ENCODE results near the gene CLCN2.

Gene CLCN2

DNA sequence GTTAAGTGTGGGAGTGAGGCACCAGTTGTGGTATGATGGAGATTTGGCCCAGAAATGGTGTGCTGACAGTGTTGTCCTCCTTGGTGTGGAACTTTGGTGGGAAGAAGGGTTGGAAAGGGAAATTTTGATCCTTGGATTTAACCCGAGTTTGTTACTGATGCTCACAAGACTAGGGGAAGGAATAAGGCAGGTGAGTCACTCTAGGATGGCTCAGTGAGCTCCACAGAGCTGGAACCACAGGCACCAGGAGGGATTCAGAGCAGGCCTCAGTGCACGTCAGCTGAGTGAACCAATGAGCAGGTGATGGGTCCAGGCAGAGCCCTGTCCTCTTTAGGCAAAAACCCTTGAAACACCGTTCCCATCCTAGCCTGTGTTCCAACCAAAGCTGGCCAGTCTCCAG is 29.9 kb upstream of the CLCN2 start:
- Histone ChIP-seq H4K20me1 (ENCODE audit: insufficient read depth, low read length) (no peaks in the 10 kb centered on the region), H3K4me2 (ENCODE audit: low read length) (no peak overlapping the region), H3K9me3 (ENCODE audit: low read length) (no peaks in the 10 kb centered on the region), H3F3A (ENCODE audit: insufficient read depth, low read length) (no peaks in the 10 kb centered on the region), H3K27me3 (ENCODE audit: insufficient read depth, low read length) (0 out of 2 replicates have a peak, but pooled peaks cover 8% of the 10 kb centered on the region), H3K4me3 (ENCODE audit: low read depth, low read length, poor library complexity, severe bottlenecking) (no peak overlapping the region), H3K4me1 (ENCODE audit: insufficient read depth, low read length, severe bottlenecking) (no peaks in the 10 kb centered on the region), H3K36me3 (ENCODE audit: insufficient read depth, low read length) (no peaks in the 10 kb centered on the region), H3K9me2 (ENCODE audit: low read depth, low read length) (no peaks in the 10 kb centered on the region), H3K27ac (ENCODE audit: low read depth, low read length, poor library complexity, severe bottlenecking) (no peak overlapping the region), H3K9ac (ENCODE audit: low read length) (no peak overlapping the region), H2AFZ (ENCODE audit: low read length) (no peak overlapping the region), H3K79me2 (ENCODE audit: insufficient read depth, low read length) (no peaks in the 10 kb centered on the region)
- TF ChIP-seq, protein P1, sequence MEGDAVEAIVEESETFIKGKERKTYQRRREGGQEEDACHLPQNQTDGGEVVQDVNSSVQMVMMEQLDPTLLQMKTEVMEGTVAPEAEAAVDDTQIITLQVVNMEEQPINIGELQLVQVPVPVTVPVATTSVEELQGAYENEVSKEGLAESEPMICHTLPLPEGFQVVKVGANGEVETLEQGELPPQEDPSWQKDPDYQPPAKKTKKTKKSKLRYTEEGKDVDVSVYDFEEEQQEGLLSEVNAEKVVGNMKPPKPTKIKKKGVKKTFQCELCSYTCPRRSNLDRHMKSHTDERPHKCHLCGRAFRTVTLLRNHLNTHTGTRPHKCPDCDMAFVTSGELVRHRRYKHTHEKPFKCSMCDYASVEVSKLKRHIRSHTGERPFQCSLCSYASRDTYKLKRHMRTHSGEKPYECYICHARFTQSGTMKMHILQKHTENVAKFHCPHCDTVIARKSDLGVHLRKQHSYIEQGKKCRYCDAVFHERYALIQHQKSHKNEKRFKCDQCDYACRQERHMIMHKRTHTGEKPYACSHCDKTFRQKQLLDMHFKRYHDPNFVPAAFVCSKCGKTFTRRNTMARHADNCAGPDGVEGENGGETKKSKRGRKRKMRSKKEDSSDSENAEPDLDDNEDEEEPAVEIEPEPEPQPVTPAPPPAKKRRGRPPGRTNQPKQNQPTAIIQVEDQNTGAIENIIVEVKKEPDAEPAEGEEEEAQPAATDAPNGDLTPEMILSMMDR (IDR thresholded peaks at IDR 0.05; ENCODE audit: low read length), result no peak
- no peak for TF ChIP-seq EZH2 (IDR thresholded peaks at IDR 0.05; ENCODE audit: borderline replicate concordance, low read length)

DNA sequence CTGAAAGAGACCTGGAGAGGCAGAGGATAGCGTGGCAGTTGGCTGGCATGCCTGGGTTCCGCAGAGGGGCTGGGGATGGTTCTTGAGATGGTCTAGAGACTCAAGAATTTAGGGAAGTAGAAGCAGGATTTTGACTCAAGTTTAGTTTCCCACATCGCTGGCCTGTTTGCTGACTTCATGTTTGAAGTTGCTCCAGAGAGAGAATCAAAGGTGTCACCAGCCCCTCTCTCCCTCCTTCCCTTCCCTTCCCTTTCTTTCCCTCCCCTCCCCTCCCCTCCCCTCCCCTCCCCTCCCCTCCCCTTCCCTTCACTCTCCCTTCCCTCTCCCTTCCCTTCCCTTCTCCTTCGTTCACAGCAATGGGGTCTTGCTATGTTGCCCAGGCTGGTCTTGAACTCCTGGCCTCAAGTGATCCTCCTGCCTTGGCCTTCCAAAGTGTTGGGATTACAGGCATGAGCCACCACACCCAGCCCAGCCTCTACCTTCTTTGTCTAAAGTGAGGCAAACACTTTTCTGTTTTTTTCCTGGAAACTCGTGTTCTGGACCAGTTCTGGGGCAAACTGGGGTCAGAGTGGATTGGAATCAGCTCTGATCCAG is 28.6 kb upstream of the CLCN2 start:
- no peak overlapping the region for H3K4me2 ChIP-seq (ENCODE audit: low read length)
- no peaks in the 10 kb centered on the region for H4K20me1 ChIP-seq (ENCODE audit: insufficient read depth, low read length)
- H3K79me2 ChIP-seq (ENCODE audit: insufficient read depth, low read length), result no peaks in the 10 kb centered on the region
- no peaks in the 10 kb centered on the region for H3K36me3 ChIP-seq (ENCODE audit: insufficient read depth, low read length)
- 0 out of 2 replicates have a peak, but pooled peaks cover 8% of the 10 kb centered on the region for H3K27me3 ChIP-seq (ENCODE audit: insufficient read depth, low read length)
- no peak for TF ChIP-seq EZH2 (IDR thresholded peaks at IDR 0.05; ENCODE audit: borderline replicate concordance, low read length)
- TF ChIP-seq, protein P1 (IDR thresholded peaks at IDR 0.05; ENCODE audit: low read length), result no peak
- H3K27ac ChIP-seq (ENCODE audit: low read depth, low read length, poor library complexity, severe bottlenecking), result no peak overlapping the region
- no peaks in the 10 kb centered on the region for H3K4me1 ChIP-seq (ENCODE audit: insufficient read depth, low read length, severe bottlenecking)
- no peak overlapping the region for H3K9ac ChIP-seq (ENCODE audit: low read length)
- no peaks in the 10 kb centered on the region for H3F3A ChIP-seq (ENCODE audit: insufficient read depth, low read length)
- no peak overlapping the region for H3K4me3 ChIP-seq (ENCODE audit: low read depth, low read length, poor library complexity, severe bottlenecking)
- H3K9me3 ChIP-seq (ENCODE audit: low read length), result no peaks in the 10 kb centered on the region
- no peaks in the 10 kb centered on the region for H3K9me2 ChIP-seq (ENCODE audit: low read depth, low read length)
- H2AFZ ChIP-seq (ENCODE audit: low read length), result no peak overlapping the region

DNA sequence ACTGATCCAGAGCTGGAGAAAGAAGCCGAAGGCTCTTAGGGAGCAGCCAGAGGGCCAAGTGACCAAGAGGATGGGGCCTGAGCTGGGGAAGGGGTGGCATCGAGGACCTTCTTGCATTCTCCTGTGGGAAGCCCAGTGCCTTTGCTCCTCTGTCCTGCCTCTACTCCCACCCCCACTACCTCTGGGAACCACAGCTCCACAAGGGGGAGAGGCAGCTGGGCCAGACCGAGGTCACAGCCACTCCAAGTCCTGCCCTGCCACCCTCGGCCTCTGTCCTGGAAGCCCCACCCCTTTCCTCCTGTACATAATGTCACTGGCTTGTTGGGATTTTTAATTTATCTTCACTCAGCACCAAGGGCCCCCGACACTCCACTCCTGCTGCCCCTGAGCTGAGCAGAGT is 28.0 kb upstream of the CLCN2 start:
- 0 out of 2 replicates have a peak, but pooled peaks cover 8% of the 10 kb centered on the region for H3K27me3 ChIP-seq (ENCODE audit: insufficient read depth, low read length)
- H4K20me1 ChIP-seq (ENCODE audit: insufficient read depth, low read length), result no peaks in the 10 kb centered on the region
- no peaks in the 10 kb centered on the region for H3F3A ChIP-seq (ENCODE audit: insufficient read depth, low read length)
- no peaks in the 10 kb centered on the region for H3K9me2 ChIP-seq (ENCODE audit: low read depth, low read length)
- no peaks in the 10 kb centered on the region for H3K4me1 ChIP-seq (ENCODE audit: insufficient read depth, low read length, severe bottlenecking)
- H3K4me2 ChIP-seq (ENCODE audit: low read length), result no peak overlapping the region
- H3K79me2 ChIP-seq (ENCODE audit: insufficient read depth, low read length), result no peaks in the 10 kb centered on the region
- no peaks in the 10 kb centered on the region for H3K9me3 ChIP-seq (ENCODE audit: low read length)
- H3K27ac ChIP-seq (ENCODE audit: low read depth, low read length, poor library complexity, severe bottlenecking), result no peak overlapping the region
- H3K9ac ChIP-seq (ENCODE audit: low read length), result no peak overlapping the region
- no peak overlapping the region for H3K4me3 ChIP-seq (ENCODE audit: low read depth, low read length, poor library complexity, severe bottlenecking)
- no peak overlapping the region for H2AFZ ChIP-seq (ENCODE audit: low read length)
- TF ChIP-seq, protein P1 (IDR thresholded peaks at IDR 0.05; ENCODE audit: low read length), result no peak
- no peak for TF ChIP-seq EZH2 (IDR thresholded peaks at IDR 0.05; ENCODE audit: borderline replicate concordance, low read length)
- no peaks in the 10 kb centered on the region for H3K36me3 ChIP-seq (ENCODE audit: insufficient read depth, low read length)

All from OCI-LY1 (cell line).